Caco-2 (cell line): Measurements from ENCODE around the gene CPEB2. TPM values are rescaled to one million over a fixed set of nuclear protein-coding genes. Genes with fewer than 3 reads are reported as not detected.

Experiments
- BruUV-seq: library from RNA; stranded (reverse); fragments of 400-500 nt; replicated peaks from 2 replicates; lab custom pipeline; 2021; lab: Mats Ljungman, UMichigan
- CTCF ChIA-PET: fragments of 300-600 bp; sonication (Branson Sonifier 250); formaldehyde crosslinking; loops from one replicate; lab custom pipeline; 2022; ENCODE audit warnings: antibody characterized with exemption; lab: Charles Lee
- POLR2A ChIA-PET: fragments of 300-600 bp; sonication (Branson Sonifier 250); formaldehyde crosslinking; loops from one replicate; lab custom pipeline; 2022; ENCODE audit warnings: antibody characterized with exemption; lab: Charles Lee
- DNase-seq, 2 experiments: peaks; one replicate each; pipeline versions ENCODE4 v3.0.0 to v3.0.0-alpha.2; 2020 to 2022
- H3K27me3 ChIP-seq: replicated peaks from 2 replicates; pipeline ENCODE4 v1.6.0; 2011; ENCODE audit warnings: low read length; ENCODE audit not compliant: control insufficient read depth, insufficient read depth
- H3K36me3 ChIP-seq: 2 replicates; pipeline ENCODE4 v1.5.1; 2011; ENCODE audit warnings: low read length; ENCODE audit not compliant: control insufficient read depth, insufficient read depth
- H3K4me1 ChIP-seq: fragments of 250-450 bp; sonication (Bioruptor Pico); 2 replicates; pipeline ENCODE4 v1.5.1; 2020; ENCODE audit warnings: mild to moderate bottlenecking
- H3K4me3 ChIP-seq: 2 replicates; pipeline ENCODE4 v1.5.1; 2011; ENCODE audit warnings: low read depth, mild to moderate bottlenecking, control low read depth, low read length
- H3K9me3 ChIP-seq: fragments of 250-450 bp; sonication (Bioruptor Pico); 2 replicates; pipeline ENCODE4 v1.5.1; 2020; ENCODE audit warnings: mild to moderate bottlenecking, moderate library complexity
- H3K27ac Mint-ChIP-seq: one replicate; pipeline ENCODE4 v1.8.0; 2022; ENCODE audit warnings: mixed read lengths; ENCODE audit not compliant: unreplicated experiment
- H3K27me3 Mint-ChIP-seq: one replicate; pipeline ENCODE4 v1.8.0; 2022; ENCODE audit warnings: mixed read lengths; ENCODE audit not compliant: insufficient read depth, unreplicated experiment
- H3K36me3 Mint-ChIP-seq: one replicate; pipeline ENCODE4 v1.8.0; 2022; ENCODE audit warnings: mild to moderate bottlenecking, mixed read lengths; ENCODE audit not compliant: insufficient read depth, unreplicated experiment
- H3K4me1 Mint-ChIP-seq: one replicate; pipeline ENCODE4 v1.8.0; 2022; ENCODE audit warnings: low read depth, mixed read lengths; ENCODE audit not compliant: unreplicated experiment
- H3K4me3 Mint-ChIP-seq: one replicate; pipeline ENCODE4 v1.8.0; 2022; ENCODE audit warnings: mild to moderate bottlenecking, moderate library complexity, mixed read lengths; ENCODE audit not compliant: unreplicated experiment
- H3K9me3 Mint-ChIP-seq: one replicate; pipeline ENCODE4 v1.8.0; 2022; ENCODE audit warnings: mixed read lengths; ENCODE audit not compliant: unreplicated experiment
- intact Hi-C: fragments of 100-400 bp; cut with micrococcal nuclease; formaldehyde crosslinking; loops from one replicate; pipeline ENCODE4 v1.10.0; 2022; ENCODE audit not compliant: unreplicated experiment
- total RNA-seq: library from RNA; stranded (reverse); gene quantifications from 2 replicates; pipeline ENCODE4 v1.2.3, GENCODE V29; 2022
- TF ChIP-seq, protein P1 (sequence below), 2 experiments: fragments of 200-600 bp in 1 of 2; IDR thresholded peaks; 1 replicate in 1 of 2; 2 replicates in 1 of 2; pipeline versions ENCODE4 v1.5.1 to v1.8.0; 2011 to 2022; ENCODE audit warnings: antibody characterized with exemption in 1 of 2, control low read depth in 1 of 2, inconsistent platforms in 1 of 2, low read depth in 1 of 2, low read length in 1 of 2, mild to moderate bottlenecking in 1 of 2, moderate library complexity in 1 of 2; ENCODE audit not compliant: insufficient read depth in 1 of 2, severe bottlenecking in 1 of 2, unreplicated experiment in 1 of 2

The CPEB2 gene
- total RNA-seq, 1 experiment from 2014 or later = 0.18 TPM

DNA sequence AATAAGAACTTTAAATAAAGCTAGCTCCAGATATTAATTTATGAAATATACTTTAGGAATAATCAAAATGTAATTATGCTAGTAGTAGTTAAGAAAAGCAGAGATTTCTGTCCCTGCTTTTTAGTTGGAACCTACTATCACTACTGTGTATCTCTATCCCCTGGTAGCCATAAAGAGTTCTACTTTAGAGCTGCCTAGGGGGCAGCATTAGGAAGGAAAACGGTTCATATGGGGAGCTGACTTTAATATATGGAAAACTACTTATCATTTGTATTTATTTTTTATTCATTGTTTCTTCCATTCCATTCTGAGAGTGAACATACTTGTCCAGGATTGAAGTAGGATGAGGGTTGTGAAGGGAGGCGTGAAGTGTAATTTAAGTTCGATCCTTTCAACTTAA, 40.9 kb downstream of the CPEB2 start:
- H3K4me1 ChIP-seq = peaks cover 3% of the 10 kb centered on the region; the same call in 1 of the 2 replicates

DNA sequence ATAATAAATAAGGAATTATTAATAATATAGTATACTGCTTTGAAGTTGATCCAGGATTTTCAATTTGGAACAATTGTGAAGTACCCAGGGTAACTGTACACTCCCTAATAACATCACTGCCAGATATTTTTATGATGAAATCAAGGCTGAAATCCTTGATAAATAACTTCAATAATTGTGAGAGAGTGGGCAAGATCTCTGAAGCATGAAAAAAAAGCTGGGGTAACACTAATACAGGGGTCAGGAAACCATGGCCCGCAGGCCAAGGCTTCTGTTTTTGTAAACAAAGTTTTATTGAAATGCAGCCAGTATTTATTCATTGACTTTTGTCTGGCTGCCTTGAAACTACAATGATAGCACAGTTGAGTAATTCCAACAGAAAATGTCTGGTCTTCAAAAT, 41.6 kb downstream of the CPEB2 start:
- Mint-ChIP-seq H3K36me3 (no peaks in the 10 kb centered on the region), H3K9me3 (no peaks in the 10 kb centered on the region), H3K4me1 (no peaks in the 10 kb centered on the region), H3K27me3 (no peaks in the 10 kb centered on the region), H3K27ac (no peak overlapping the region), H3K4me3 (no peak overlapping the region)
- Histone ChIP-seq H3K36me3 (no peaks in the 10 kb centered on the region), H3K4me3 (no peak overlapping the region), H3K27me3 (no peaks in the 10 kb centered on the region), H3K4me1 (peaks cover 3% of the 10 kb centered on the region; the same call in 1 of the 2 replicates), H3K9me3 (no peaks in the 10 kb centered on the region)
- DNase-seq = no peak
- no TSS peak for BruUV-seq
- ChIA-PET CTCF (no interaction called here), POLR2A (no interaction called here)
- intact Hi-C loops = loop anchor here (1.0 kb wide), 2 partner anchors 118 to 153 kb away; no protein-coding TSS in a partner anchor
- TF ChIP-seq, protein P1, sequence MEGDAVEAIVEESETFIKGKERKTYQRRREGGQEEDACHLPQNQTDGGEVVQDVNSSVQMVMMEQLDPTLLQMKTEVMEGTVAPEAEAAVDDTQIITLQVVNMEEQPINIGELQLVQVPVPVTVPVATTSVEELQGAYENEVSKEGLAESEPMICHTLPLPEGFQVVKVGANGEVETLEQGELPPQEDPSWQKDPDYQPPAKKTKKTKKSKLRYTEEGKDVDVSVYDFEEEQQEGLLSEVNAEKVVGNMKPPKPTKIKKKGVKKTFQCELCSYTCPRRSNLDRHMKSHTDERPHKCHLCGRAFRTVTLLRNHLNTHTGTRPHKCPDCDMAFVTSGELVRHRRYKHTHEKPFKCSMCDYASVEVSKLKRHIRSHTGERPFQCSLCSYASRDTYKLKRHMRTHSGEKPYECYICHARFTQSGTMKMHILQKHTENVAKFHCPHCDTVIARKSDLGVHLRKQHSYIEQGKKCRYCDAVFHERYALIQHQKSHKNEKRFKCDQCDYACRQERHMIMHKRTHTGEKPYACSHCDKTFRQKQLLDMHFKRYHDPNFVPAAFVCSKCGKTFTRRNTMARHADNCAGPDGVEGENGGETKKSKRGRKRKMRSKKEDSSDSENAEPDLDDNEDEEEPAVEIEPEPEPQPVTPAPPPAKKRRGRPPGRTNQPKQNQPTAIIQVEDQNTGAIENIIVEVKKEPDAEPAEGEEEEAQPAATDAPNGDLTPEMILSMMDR (IDR thresholded peaks at IDR 0.05; ENCODE audit: insufficient read depth in 1 of 2, low read depth in 1 of 2, low read length in 1 of 2, severe bottlenecking in 1 of 2, unreplicated experiment in 1 of 2) = no peak

More for the DNA sequence above, 40.9 kb downstream of the CPEB2 start:
- intact Hi-C loops = loop anchor here (1.0 kb wide), 2 partner anchors 119 to 154 kb away; no protein-coding TSS in a partner anchor
- DNase-seq = peak in 1 of 2 experiments; percentile 2
- Histone ChIP-seq H3K27me3 (no peaks in the 10 kb centered on the region), H3K9me3 (no peaks in the 10 kb centered on the region), H3K4me3 (no peak overlapping the region), H3K36me3 (no peaks in the 10 kb centered on the region)
- H3K27me3 Mint-ChIP-seq = no peaks in the 10 kb centered on the region
- H3K9me3 Mint-ChIP-seq = no peaks in the 10 kb centered on the region
- no peaks in the 10 kb centered on the region for H3K4me1 Mint-ChIP-seq
- no peak overlapping the region for H3K4me3 Mint-ChIP-seq
- no TSS peak for BruUV-seq
- CTCF ChIA-PET = no interaction called here
- H3K27ac Mint-ChIP-seq = no peak overlapping the region
- H3K36me3 Mint-ChIP-seq = no peaks in the 10 kb centered on the region
- POLR2A ChIA-PET = no interaction called here
- TF ChIP-seq, protein P1 (IDR thresholded peaks at IDR 0.05; ENCODE audit: insufficient read depth in 1 of 2, low read depth in 1 of 2, low read length in 1 of 2, severe bottlenecking in 1 of 2, unreplicated experiment in 1 of 2) = peak; percentile 27 to 31

DNA sequence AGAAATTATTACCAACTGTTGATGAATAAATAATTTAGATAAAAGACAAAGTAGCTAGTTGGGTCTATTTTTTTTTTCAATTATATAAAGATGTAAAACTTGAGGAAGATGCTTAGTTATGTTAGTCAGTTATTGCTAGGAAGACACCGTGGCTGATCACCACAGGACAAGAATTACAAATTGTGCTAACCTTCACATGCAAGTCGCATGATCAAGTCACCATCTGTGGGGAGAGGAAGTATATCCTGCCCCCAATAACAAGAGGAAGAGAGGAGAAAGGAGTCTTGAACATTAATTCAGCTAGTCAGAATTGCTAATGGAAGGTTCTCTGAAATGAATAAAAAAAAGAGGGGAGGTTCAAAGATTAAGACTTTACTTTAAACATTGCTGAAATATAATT, 52.3 kb downstream of the CPEB2 start:
- H3K9me3 Mint-ChIP-seq = no peaks in the 10 kb centered on the region

More for the DNA sequence above, 52.3 kb downstream of the CPEB2 start:
- Mint-ChIP-seq H3K4me1 (no peaks in the 10 kb centered on the region), H3K27ac (no peak overlapping the region), H3K4me3 (no peak overlapping the region), H3K36me3 (no peaks in the 10 kb centered on the region), H3K27me3 (peaks cover 2% of the 10 kb centered on the region)
- TF ChIP-seq, protein P1 (IDR thresholded peaks at IDR 0.05; ENCODE audit: insufficient read depth in 1 of 2, low read depth in 1 of 2, low read length in 1 of 2, severe bottlenecking in 1 of 2, unreplicated experiment in 1 of 2) = no peak
- POLR2A ChIA-PET = no interaction called here
- intact Hi-C loops = no loop called here
- CTCF ChIA-PET = no interaction called here
- no peak for DNase-seq
- no peaks in the 10 kb centered on the region for H3K36me3 ChIP-seq
- H3K4me3 ChIP-seq = no peak overlapping the region
- BruUV-seq = no TSS peak
- H3K4me1 ChIP-seq = no peaks in the 10 kb centered on the region
- no peaks in the 10 kb centered on the region for H3K9me3 ChIP-seq
- no peaks in the 10 kb centered on the region for H3K27me3 ChIP-seq
